NCI-H748 treated with DMSO at 0.1 percent for 48 hours (cell line): Measurements from ENCODE around the gene ITGB1BP1.
"Not testable (repeated sequence)": the region's sequence is repeated elsewhere in the genome, so short reads cannot be mapped to it uniquely, and the experiment has no call there.

ENCODE experiments used
- DNase-seq: peaks from one replicate; lab custom pipeline; 2025; lab: John Stamatoyannopoulos, UW

The ITGB1BP1 gene

DNA sequence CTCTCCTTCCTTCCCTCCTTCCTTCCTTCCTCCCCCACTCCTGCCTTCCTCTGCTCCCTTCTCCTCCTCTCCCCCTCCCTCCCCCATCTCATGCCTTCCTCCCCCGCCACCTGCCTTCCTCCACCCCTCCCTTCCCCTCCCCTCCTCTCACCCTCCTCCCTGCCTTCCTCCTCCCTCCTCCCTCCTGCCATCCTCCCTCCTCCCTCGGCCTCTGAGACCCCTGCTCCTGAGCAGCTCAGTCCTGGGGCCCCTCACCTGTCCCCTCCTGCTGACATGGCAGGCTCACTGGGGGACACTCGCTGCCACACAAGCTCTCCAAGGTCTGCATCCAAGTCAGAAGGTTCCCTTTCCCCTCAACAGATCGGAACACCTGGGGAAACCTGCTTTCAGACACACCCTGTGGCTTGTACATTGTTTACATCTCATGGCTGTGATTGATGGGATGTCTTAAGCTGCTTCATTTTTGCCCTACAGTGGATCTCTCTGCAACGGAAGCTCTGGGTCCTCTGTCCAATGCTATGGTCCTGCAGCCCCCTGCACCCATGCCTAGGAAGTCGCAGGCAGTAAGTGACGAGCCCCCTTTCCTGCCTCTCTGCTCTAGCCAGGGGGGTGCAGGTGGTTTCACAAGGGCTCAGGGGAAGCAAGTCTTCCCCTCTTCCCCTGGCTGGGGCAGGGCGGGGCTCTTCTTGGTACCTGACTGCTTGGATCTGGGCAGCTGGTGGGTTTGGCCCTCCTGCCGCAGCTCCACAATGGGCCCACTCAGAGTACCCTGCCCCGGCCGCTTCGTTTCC, 22.9 kb downstream of the ITGB1BP1 start:
- DNase-seq, result no peak

DNA sequence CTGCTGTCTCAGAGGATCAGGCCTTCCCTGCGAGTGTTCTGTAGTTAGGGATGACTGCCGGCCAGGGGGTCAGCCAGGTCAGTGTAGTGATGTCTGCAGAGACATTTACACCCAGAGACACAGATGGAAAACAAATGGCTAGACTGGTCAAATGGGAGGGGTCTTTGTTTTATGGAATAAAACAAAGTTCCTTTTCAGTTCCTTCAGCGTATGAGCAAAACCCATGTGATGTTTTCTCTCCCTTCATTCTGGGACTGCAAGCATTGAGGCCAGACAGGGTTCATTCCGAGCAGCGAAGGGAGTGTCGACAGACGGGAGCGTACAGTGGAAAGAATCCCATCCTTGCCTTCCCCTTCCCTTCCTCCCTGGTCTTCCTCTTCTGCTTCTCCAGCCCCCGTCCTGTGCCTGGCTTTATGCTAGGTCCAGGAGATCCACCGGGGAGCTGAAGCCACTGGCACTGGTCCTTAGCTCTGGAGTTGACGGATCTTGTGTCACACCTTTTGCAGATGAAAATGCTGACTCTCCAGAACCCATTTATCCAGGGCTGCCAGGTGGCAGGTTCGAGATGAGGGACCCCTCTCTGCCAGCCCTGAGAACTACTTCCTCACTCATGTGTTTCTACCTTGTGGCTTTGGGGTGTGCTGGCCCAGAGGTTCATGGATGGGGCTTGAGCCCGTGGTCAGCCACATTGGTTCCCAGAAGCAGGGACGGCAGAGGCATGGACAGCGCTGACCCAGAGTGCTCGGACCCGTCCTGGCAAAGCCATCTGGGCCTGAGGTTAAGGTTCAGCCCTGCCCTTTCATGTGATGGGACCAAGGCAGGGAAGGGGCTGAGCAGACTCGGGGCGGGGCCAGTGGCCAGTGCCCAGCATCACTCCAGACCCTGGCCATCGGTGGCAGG, 24.2 kb downstream of the ITGB1BP1 start:
- no peak for DNase-seq

DNA sequence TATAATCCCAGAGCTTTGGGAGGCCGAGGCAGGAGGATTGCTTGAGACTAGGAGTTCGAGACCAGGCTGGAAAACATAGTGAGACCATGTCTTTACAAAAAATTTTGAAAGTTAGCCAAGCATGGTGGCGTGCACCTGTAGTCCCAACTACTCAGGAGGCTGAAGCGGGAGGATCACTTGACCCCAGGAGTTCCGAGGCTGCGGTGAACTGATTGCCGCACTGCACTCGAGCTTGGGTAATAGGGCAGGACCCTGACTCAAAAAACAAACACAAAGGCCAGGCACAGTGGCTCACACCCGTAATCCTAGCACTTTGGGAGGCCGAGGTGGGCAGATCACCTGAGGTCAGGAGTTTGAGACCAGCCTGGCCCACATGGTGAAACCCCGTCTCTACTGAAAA, 25.1 kb downstream of the ITGB1BP1 start:
- not testable (repeated sequence) for DNase-seq

DNA sequence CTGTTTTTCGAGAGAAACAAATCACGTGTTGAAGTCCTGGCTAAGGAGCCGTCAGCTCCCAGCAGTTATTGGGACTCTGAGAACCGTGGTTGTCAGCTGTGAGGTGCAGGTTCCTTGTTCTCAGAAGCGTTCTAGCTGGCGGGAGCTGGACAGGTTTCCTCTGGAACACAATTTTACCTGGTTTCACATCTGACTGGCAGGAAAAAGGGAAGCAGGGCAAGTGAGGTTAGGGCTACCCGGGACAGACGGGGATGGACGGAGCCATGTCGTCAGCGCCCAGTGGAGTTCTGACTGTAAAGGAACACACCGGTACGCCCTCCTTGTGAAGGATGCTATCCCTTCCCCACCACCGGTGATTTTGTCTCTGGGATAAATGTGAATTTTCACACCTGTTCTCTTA, 26.1 kb downstream of the ITGB1BP1 start:
- DNase-seq, result no peak

DNA sequence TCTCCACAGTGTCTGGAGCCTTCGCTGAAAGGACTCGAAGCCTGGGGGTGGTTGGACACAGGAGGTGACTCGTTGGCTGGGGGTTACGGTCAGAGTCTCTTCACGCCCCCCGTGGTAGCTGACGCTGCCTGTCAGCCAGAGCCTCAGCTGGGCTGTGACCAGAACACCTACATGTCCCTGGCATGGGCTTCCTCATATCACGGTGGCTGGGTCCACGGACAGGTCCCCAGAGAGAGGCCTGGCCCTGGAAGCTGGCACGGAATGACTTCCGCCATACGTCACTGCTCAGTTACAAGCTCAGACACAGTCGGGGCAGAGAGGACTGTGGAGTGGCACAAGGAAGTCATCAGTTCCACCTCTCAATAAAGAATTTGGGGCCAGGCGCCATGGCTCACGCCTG, 28.5 kb downstream of the ITGB1BP1 start:
- no peak for DNase-seq

DNA sequence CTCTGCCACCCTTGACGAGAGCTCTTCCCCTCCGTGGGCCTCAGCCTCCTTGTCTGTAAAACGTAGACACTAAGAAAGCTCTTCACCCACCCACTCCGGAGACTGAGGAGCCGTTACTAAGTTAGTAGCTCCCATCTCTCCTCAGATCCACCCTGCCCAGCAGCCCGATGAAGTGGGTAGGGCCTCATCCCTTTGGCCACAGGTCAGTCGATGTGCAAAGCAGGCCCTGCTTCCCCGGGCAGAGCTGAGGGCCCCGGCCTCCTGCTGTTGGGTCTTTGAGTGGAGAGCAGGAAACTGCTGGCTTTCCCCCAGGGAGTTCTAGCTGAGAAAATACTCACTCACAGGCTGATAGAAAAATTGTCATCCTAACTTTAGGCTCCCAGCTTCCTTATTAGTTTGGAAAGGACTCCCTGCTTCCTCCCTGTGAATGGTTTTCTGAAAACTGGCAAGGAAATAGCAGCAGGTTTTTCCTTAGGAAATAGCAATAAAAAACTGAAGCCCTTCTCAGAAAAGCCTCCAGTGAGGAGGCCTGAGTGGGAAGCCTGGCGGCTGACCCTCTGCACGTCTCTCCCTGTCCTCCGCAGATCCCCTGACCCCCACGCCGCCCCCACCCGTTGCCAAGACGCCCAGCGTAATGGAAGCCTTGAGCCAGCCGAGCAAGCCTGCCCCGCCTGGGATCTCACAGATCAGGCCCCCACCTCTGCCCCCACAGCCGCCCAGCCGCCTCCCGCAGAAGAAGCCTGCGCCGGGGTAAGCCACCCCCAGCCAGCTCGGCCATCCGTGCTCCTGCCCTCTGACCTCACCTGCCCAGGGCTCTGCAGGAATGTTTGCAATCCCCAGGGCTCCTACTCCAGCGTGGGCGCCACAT, 30.2 kb downstream of the ITGB1BP1 start:
- no peak for DNase-seq

DNA sequence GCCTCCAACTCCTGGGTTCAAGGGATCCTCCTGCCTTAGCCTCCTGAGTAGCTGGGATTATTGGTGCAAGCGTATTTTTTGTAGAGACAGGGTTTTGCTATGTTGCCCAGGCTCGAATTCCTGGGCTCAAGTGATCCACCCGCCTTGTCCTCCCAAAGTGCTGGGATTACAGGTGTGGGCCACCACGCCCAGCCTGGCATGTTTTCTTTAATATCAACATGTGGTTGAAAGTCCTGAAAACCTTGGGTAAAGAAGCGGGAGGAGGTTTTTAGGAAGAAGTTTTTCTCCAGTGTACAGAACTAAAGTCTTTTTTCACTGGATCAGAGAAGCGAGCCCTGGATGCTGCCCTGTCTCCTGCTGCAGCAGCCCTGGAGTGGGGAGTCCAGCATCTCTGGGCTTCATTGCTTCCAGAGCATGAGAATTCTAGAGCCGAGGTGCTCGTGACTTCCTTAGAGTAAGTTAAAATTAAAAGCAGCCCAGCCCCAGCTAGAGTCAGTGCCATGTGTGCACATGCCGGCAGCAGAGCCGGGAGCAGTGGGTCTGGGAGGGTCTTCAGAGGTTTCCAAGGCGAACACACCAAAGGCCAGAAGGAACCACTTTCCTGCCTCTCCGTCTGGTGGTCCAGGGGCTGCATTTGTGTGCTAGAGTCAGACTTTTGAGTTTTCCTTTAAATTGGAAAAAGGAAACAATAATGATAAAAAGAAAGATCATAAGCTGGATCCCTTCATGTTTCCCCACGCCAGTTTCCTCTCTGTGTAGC, 31.2 kb downstream of the ITGB1BP1 start:
- no peak for DNase-seq

DNA sequence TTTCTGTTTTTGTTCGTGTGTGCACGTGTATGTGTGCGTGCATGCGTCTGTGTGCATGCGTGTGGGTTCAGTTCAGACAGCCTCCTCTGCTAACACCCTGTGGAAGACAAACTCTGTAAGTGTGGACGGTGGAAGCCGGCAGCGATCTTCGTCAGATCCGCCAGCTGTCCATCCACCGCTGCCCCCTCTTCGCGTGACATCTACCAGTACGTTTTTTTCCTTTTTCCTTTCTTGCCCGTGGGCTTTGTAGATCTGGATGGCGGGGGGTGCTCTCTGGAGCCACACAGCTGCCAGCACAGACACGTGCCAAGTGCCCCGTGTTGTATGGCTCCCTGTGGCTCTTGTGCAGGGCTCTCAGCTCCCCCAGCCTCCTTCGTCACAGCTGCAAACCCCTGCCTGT, 32.3 kb downstream of the ITGB1BP1 start:
- no peak for DNase-seq

DNA sequence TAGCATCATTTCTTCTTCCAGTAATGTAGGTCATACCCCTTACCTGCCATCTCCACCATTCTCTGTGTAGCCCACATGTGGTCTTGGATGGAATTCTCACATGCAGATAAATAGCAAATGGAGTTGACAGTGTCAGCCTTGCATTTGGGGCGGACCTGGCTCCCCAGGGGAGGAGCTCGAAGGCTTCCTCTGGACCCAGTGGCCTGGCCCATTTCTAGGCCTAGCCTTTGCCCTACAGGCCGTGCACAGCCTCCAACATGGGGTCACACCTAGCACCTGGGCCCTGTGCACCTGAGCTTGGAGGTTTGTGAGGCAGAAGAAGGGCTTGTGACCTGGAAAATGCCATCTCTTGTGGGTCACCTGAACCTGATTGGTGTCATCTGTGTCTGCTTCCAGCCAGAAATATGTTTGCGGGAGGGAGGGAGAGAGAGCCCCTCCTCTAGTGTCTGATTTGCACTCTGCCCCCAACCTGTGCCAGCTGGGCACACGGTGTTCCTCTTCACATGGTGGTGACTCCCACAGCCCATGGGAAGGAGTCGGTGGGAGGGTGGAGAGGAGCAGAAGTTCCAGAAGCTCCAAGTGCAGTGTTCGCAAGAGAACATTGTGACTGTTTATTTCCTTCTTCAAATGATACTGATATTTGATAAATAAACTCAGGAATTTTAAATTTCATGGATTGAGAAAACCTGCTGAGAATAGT, 33.0 kb downstream of the ITGB1BP1 start:
- DNase-seq, result no peak

DNA sequence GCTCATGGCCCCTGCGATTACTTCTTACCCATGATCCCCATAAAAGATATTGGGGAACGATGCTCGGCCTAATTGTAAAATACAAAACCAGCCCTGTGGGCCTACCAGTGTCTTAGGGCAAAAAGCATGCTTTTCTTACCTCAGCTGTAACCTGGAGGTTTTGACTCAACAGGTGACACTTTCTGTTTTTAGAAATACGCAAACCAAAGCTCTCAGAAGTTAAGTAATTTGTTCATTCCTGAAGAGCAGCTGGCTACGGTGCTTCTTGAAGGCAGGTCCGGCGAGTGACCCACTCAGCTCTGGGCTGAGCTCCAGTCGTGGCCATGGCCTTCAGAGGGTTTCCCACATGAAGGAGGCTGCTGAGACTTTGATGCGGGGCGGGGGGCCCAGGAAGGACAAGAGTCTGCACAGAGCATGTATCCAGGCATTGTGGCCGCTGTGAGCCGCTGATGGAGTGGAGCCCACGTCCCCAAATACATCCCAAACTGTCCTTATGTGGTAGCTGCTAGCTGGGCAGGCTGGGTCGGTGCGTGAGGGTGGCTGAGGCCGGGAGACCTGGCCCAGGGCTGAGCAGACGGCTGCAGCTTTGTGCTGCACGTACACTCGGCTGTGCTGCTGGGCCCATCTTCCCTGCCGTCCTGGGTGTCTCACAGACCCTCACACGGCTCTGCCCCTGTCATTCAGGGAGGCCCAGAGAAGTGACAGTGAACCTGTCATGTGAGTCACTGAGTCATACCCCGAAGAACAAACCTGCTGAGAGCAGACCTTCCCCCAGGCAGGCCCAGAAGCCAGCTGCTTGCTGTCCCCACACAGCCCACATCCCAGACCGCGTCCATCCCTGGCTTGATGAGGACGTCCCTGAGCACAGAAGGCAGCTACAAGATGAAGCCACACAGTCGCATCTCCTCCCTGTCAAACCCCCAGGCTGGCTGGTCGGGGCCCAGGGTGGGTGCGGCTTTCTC, 34.1 kb downstream of the ITGB1BP1 start:
- no peak for DNase-seq

DNA sequence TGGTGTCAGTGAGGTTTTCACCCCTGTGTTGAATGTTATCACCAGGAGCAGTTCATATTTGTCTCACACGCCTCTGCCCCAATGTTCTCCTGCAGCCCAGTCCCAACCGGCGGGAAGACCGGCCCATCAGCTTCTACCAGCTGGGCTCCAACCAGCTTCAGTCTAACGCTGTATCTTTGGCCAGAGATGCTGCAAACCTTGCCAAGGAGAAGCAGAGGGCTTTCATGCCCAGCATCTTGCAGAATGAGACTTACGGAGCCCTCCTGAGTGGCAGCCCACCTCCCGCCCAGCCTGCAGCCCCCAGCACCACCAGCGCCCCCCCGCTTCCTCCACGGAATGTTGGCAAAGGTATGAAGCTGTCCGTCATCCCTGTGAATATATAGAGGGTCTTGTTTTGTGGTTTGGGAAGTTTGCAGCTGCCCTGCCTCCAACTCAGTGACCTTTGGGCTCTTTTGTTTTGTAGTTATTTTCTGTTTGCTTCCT, 35.1 kb downstream of the ITGB1BP1 start:
- DNase-seq, result no peak

DNA sequence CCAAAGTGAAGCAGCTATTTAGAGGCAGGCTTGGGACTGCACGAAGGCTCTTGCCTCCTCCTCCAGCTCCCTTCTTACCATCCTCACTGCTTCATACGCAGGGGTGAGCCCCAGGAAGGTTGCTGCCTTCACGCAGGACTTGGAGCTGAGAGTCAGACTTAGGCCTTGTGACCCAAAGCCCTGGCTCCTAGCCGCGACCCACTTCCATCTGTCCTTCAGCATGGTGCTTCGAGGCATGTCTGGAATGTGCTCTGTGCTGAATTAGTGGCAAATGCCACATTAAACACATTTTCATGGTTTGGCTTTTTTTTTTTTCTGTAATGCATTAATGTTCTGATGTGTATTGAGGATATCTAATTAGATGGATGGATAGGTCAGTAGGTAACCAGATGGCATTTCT, 37.5 kb downstream of the ITGB1BP1 start:
- DNase-seq, result no peak

DNA sequence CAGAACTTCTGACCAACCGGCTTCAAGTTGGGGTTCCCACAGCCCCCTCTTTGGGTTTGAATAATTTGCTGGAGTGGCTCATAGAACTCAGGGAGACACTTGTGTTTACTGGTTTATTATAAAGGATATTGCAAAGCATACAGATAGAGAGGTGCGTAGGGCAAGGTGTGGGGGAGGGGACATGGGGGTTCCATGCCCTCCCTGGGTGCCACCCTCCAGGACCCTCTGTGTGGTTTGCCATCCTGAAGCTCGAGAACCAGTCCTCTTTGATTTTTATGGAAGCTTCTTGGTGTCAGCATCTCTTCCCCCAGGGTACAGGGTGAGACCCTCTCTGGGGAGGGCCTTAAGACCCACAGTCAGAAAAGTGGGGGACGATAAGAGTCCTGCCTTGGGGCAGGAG, 38.8 kb downstream of the ITGB1BP1 start:
- DNase-seq, result no peak

DNA sequence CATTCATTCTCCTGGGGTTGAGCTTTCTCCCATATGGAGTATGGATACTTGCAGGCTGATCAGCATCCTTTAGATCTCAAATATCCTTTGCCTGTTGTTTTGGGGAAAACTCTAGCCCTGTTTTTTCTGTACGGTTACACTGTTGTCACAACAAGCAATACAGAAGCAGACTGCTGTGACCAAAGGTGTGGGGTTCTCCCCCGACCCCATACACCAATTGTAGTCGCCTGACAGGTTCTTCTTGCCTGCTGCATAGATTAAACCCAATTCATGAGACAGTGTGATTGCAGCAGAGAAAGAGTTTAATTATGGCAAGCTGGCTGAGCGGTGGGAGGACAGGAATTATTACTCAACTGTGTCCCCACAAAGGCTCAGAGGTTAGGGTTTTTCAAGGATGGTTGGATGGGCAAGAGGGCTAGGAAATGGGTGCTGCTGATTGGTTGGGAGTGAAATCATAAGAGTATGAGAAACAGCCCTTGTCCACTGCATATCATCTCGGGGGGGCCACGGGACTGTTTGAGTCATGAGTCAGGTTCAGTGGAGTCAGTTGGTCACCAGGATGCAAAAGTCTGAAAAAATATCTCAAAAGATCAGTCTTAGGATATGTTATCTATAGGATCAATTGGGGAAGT, 40.6 kb downstream of the ITGB1BP1 start:
- DNase-seq, result no peak

DNA sequence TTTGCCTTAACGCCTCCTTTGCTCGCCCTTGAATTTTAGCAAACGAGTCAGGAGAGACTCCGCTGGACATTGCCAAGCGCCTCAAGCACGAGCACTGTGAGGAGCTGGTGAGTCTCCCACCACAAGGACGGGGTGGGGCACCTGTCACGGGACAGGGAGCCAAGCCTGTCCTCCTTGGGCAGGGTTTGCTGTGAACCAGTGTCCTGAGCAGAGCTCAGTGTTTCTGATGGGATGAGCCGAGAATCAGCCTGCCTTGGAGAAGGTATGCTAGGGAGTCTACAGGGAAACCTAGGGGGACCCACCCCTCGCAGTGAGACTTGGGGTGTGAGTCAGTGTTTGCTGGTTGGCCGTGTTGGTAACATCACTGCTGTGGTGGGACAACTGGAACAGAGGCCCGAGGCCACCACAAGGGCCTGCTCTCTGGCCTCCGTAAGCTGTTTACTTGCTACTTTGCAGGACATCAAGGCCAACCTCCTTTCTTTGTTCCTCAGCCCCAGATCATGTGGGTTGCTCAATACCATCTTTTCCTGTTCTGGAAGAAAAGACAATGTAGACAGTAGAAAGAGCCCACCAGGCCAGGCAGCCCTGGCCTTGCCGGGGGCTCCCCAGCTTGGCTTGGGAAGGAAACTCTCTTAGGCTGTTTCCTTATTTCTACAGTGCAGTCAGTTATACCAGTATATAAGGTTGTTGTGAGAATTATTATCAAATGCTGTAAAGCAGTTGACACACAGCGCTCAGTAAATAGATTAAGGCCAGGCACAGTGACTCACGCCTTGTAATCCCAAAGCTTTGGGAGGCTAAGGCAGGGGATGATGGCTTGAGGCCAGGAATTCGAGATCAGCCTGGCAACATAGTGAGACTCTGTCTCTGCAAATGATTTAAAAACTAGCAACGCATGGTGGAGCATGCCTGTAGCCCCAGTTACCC, 42.4 kb downstream of the ITGB1BP1 start:
- no peak for DNase-seq

DNA sequence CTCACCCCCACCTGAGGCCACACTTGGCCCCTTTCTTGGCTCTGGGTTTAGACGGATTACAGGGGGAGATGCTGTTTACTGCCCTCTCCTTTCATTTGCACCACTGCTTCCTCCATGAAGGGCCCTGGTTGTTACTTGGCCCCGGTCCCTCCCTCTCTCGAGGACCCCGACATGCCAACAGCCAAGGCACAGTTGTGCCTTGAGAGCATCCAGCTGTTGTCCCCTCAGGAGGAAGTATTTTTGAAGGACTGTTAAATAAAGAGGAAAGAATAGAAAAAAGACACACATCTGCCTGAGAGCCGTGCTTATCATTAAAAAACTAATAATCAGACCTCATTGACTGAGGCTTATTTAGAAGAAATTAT, 44.0 kb downstream of the ITGB1BP1 start:
- no peak for DNase-seq

DNA sequence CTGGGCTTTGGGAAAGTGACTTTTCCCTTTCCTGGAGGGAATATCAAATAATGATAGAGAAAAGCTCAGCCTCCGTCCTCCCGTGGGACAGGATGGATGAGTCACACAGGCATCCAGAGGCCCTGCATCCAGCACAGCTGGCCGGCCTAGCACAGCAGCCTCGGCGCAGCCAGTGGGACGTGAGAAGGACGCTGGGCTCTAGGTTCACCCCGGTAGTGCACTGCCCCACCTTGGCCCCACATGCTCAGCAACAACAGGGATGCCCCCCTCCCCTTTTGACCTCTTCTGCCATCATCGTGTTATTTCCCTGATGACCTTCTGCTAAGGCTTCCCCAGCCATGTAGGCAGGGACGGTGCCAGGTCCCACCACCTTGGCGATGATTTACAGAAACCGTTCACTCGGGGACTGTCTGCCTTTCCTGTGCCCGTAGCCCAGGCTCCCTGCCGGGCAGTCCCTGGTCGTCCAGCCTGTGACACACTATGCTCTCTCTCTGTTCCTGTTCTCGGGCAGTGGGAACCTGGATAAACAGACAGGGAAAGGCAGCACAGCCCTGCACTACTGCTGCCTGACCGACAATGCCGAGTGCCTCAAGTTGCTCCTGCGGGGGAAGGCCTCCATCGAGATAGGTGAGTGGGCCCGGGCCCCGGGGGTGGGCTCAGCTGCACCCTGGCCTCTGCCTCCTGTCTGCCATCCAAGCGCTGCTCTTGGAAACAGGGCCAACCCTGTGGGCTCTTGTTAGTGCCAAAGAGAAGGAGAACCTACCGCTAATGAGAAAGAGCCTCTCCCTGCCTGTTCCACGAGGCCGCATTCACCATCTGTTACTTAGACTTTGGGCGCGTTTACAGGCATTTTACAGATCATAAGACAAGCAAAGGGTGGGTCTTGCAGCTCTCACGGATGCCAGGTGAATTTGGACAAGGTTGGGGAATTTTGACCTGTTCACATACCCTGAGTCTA, 44.6 kb downstream of the ITGB1BP1 start:
- no peak for DNase-seq
